H1 (cell line): ENCODE results near the gene NR1I3. TPM values are rescaled to one million over a fixed set of nuclear protein-coding genes. Genes with fewer than 3 reads are reported as not detected.

ENCODE experiments used
- CHD2 ChIP-seq: IDR thresholded peaks from 2 replicates; pipeline ENCODE4 v1.6.1; 2012; ENCODE audit warnings: low read length, improper control_type of control experiment
- NRF1 ChIP-seq: IDR thresholded peaks from 2 replicates; pipeline ENCODE4 v1.6.1; 2011; ENCODE audit warnings: mild to moderate bottlenecking, low read depth, low read length, improper control_type of control experiment
- POU5F1 ChIP-seq: IDR thresholded peaks from 2 replicates; pipeline ENCODE4 v1.6.1; 2011; ENCODE audit warnings: low read depth, mild to moderate bottlenecking, low read length, moderate library complexity
- RAD21 ChIP-seq, 2 experiments: IDR thresholded peaks in 1 of 2; conservative IDR thresholded peaks in 1 of 2; 2 replicates each; pipeline ENCODE4 v1.6.1; 2011; ENCODE audit warnings: low read depth in 2 of 2, low read length in 2 of 2, improper control_type of control experiment in 1 of 2, inconsistent platforms in 1 of 2, mild to moderate bottlenecking in 1 of 2, moderate library complexity in 1 of 2
- TAF1 ChIP-seq: IDR thresholded peaks from 2 replicates; pipeline ENCODE4 v1.6.1; 2011; ENCODE audit warnings: mild to moderate bottlenecking, low read depth, low read length
- USF2 ChIP-seq: IDR thresholded peaks from 2 replicates; pipeline ENCODE4 v1.6.1; 2011; ENCODE audit warnings: low read length, improper control_type of control experiment
- polyA plus RNA-seq, 7 experiments: library from polyadenylated mRNA; depleted of rRNA in 3 of 7; stranded (reverse) in 5 of 7; unstranded in 2 of 7; fragments of >200 nt in 5 of 7; fragments of 200-250 nt in 2 of 7; gene quantifications; 1 replicate in 5 of 7; 2 replicates in 1 of 7; 4 replicates in 1 of 7; pipeline versions ENCODE4 v1.2.1 to v1.2.3, GENCODE V29; 2011 to 2013; ENCODE audit warnings: missing spikeins in 2 of 7, mixed read lengths in 2 of 7
- total RNA-seq: library from RNA; stranded (reverse); fragmentation: NEBNext Ultra II Directional; extraction: Animal tissue kit (Norgen Biotek cat#: 25700); gene quantifications from 2 replicates; pipeline ENCODE4 v1.2.1, GENCODE V29; 2021

Gene NR1I3
- total and polyA plus RNA-seq, 2 of the 8 experiments (the other 6 are each of a cell fraction or from before 2014, with no cell fraction given), result not detected

GRCh38 chr1:161251579-161251978, 13.6 kb upstream of the NR1I3 start (continued):
- no peak for TF ChIP-seq USF2
- TF ChIP-seq RAD21 (IDR thresholded peaks at IDR 0.05 in 1 of 2, conservative IDR thresholded peaks at IDR 0.05 in 1 of 2; ENCODE audit: low read depth in 2 of 2, low read length in 2 of 2), result no peak
- no peak for TF ChIP-seq CHD2
- TF ChIP-seq POU5F1, result no peak
- TF ChIP-seq TAF1, result no peak
- no peak for TF ChIP-seq NRF1
- TF ChIP-seq, all 59 proteins: peak for 0
